Heart right ventricle (tissue), 16 donors: ENCODE data around the gene PTTG1IP. TPM values are rescaled to one million over a fixed set of nuclear protein-coding genes. Genes with fewer than 3 reads are reported as not detected.

Experiments used
- ATAC-seq, 8 donors: fragments of 200-7000 bp; cut with Tn5 transposase; one replicate each; pipeline ENCODE4 v1.9.1; 2020; ENCODE audit warnings: mild to moderate bottlenecking in 8 of 8, moderate library complexity in 8 of 8, moderate number of reproducible peaks in 1 of 8
- DNase-seq, 2 donors: peaks; one replicate each; pipeline ENCODE4 v3.0.0-alpha.2; 2020
- H3K27ac ChIP-seq, 10 donors: fragments of 200-600 bp; sonication (generic) in 2 of 10; one replicate each; pipeline versions ENCODE4 v1.5.0 to v1.8.0; 2020 to 2022; ENCODE audit warnings: mild to moderate bottlenecking in 3 of 10
- H3K27me3 ChIP-seq, 7 donors: fragments of 200-600 bp; one replicate each; pipeline ENCODE4 v1.8.0; 2021 to 2022; ENCODE audit warnings: mild to moderate bottlenecking in 2 of 7
- H3K36me3 ChIP-seq, 9 donors: fragments of 200-600 bp; sonication (generic) in 1 of 9; one replicate each; pipeline versions ENCODE4 v1.5.0 to v1.8.0; 2020 to 2022; ENCODE audit warnings: mild to moderate bottlenecking in 2 of 9
- H3K4me1 ChIP-seq, 9 donors: fragments of 200-600 bp; sonication (generic) in 1 of 9; one replicate each; pipeline versions ENCODE4 v1.5.0 to v1.8.0; 2020 to 2022; ENCODE audit warnings: mild to moderate bottlenecking in 4 of 9
- H3K4me3 ChIP-seq, 10 donors: fragments of 200-600 bp; sonication (generic) in 2 of 10; one replicate each; pipeline versions ENCODE4 v1.5.0 to v1.8.0; 2020 to 2022; ENCODE audit warnings: mild to moderate bottlenecking in 7 of 10, moderate library complexity in 2 of 10
- H3K9me3 ChIP-seq, 11 donors: fragments of 200-600 bp in 10 of 11; sonication (generic) in 2 of 11; one replicate each; pipeline versions ENCODE4 v1.5.0 to v1.8.0; 2013 to 2022; ENCODE audit warnings: mild to moderate bottlenecking in 2 of 11, control low read depth in 1 of 11, moderate library complexity in 1 of 11
- CTCF ChIP-seq, 9 donors: fragments of 200-600 bp; sonication (generic) in 2 of 9; IDR thresholded peaks; one replicate each; pipeline versions ENCODE4 v1.5.0 to v1.8.0; 2021 to 2022; ENCODE audit warnings: antibody characterized with exemption in 9 of 9, mild to moderate bottlenecking in 5 of 9, moderate library complexity in 1 of 9
- WGBS, 2 donors: extraction: QIAGEN DNeasy Blood & Tissue Kit; methylation state at CpG; one replicate each; pipeline ENCODE4 v1.1.7; 2013; ENCODE audit warnings: inconsistent platforms in 1 of 2; 5-methylcytosine and 5-hydroxymethylcytosine counted together
- intact Hi-C, 10 donors: fragments of 100-400 bp; cut with DNase I; formaldehyde crosslinking; loops; one replicate each; pipeline versions ENCODE4 v1.11.1 to v1.14.2; 2022
- polyA plus RNA-seq, 2 donors: library from polyadenylated mRNA; stranded (reverse); fragments of 200-250 nt; gene quantifications; one replicate each; pipeline ENCODE4 v1.2.3, GENCODE V29; 2013
- total RNA-seq, 10 donors: library from RNA; stranded (reverse); fragmentation: NEBNext Ultra II Directional in 3 of 10; extraction: Animal tissue kit (Norgen Biotek cat#: 25700) in 3 of 10; gene quantifications; one replicate each; pipeline versions ENCODE4 v1.2.1 to v1.2.4, GENCODE V29; 2021 to 2023
- donor health status: Arrhythmogenic right ventricular cardiomyopathy.
- donor health status: ischemic (EF 13 %, LVEDD 7.1; RV severe dilation, severe dysfunction).
- donor health status: healthy with polysubstance abuse.
- donor health status: DM: no; HTN: yes; CAD: no.
- donor health status: DM: no; HTN: no; CAD: no.
- donor health status: ischemic (EF 25% LVEDD 6.9; RV normal size, moderate dysfunction).
- donor health status: ischemic (EF 25% LVEDD 5.7; RV mildly dilated, moderate dysfunction).
- donor health status: healthy.
- donor health status: DM: yes; HTN: yes; CAD: no.
- donor health status: Ischemic cardiomyopathy.
- donor health status: ischemic (EF 35%, LVEDD 5.7; RV mildly dilated, moderate dysfunction).
- donor health status: nonischemic (EF 11% LVEDD 7.7; RV severe dilation, severe dysfunction).
- donor health status: DM: yes; HTN: yes; CAD: no.
- donor health status: PGD.
- donor health status: ischemic (EF 29% LVEDD 5.4; RV normal size, mild dysfunction).
- donor health status: nonischemic (EF 23%, LVEDD 6.1; RV moderate dilation, normal function).

Gene PTTG1IP
- total and polyA plus RNA-seq, 12 donors, result 109 to 188 (median 148) TPM

DNA sequence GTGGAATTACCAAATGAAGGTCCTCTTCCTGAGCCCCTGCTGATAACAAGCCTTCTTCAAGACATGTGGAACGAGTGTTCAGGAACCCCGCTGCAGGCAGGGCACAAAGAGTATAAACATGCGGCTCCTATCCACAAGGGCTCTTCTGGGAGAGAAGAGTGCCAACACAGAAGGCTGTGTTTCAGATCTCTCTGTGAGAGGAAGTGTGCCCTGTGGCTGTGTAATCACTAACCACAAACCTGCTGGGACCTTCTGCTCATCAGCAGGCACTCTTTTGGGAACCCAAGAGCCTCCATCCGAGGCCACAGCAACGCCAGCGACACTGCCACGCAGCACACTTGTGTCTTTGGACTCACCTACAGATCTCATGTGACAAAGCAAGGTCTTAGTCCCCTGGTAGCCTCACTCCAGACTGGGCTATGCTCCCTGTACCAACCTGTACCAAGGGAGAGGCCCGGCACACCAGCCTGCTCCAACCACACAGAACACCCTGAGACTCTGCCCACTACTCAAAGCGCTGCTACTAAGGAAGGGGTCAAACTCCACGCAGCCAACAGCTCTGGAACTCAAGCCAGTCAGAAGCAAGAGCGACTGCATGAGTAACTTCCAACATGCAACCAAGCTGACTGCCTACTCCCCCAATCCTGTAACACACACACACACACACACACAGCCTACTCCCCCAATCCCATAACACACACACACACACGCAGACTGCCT, 7.8 kb downstream of the PTTG1IP start:
- Histone ChIP-seq H3K9me3 (no peaks in the 10 kb centered on the region), H3K36me3 (peaks cover 0 to 58% (median 15%) of the 10 kb centered on the region in 9 donors), H3K27me3 (no peaks in the 10 kb centered on the region), H3K4me1 (peaks cover 14 to 75% (median 59%) of the 10 kb centered on the region in 9 donors), H3K4me3 (no peak overlapping the region), H3K27ac (peak overlapping the region in 3 of 10 donors; percentile 30 to 61 (median 55))
- TF ChIP-seq CTCF (IDR thresholded peaks at IDR 0.05), result no peak
- ATAC-seq, result peak in 1 of 8 donors; percentile 9
- 72 to 74% methylated on average over 12 of the region's 12 CpGs for WGBS, 2 donors
- peak in 1 of 2 donors; percentile 7 for DNase-seq
- intact Hi-C loops, result no loop called here

GRCh38 chr21:44862869-44863685, 10.4 kb downstream of the PTTG1IP start:
- ATAC-seq, result no peak
- 70 to 81% methylated on average over 23 to 25 of the region's 25 CpGs for WGBS, 2 donors

GRCh38 chr21:44858791-44859190, 14.7 kb downstream of the PTTG1IP start:
- Histone ChIP-seq H3K27ac (peak overlapping the region in 2 of 10 donors; percentile 28 to 41), H3K36me3 (peaks cover 0 to 96% (median 37%) of the 10 kb centered on the region in 9 donors), H3K4me3 (no peak overlapping the region), H3K27me3 (no peaks in the 10 kb centered on the region), H3K4me1 (peaks cover 8 to 67% (median 35%) of the 10 kb centered on the region in 9 donors), H3K9me3 (no peaks in the 10 kb centered on the region)
- TF ChIP-seq CTCF (IDR thresholded peaks at IDR 0.05), result no peak
- ATAC-seq, result peak in 3 of 8 donors; percentile 14 to 36 (median 17)
- DNase-seq, result peak in 1 of 2 donors; percentile 9
- WGBS, 2 donors, result 54 to 64% methylated on average over 10 of the region's 10 CpGs
- intact Hi-C loops, result no loop called here

More at GRCh38 chr21:44862869-44863685, 10.4 kb downstream of the PTTG1IP start:
- no peak overlapping the region for H3K4me3 ChIP-seq
- peaks cover 0 to 85% (median 30%) of the 10 kb centered on the region in 9 donors for H3K36me3 ChIP-seq
- H3K27me3 ChIP-seq, result no peaks in the 10 kb centered on the region
- peak in 1 of 2 donors; percentile 4 for DNase-seq
- H3K27ac ChIP-seq, result no peak overlapping the region
- peaks cover 14 to 64% (median 44%) of the 10 kb centered on the region in 9 donors for H3K4me1 ChIP-seq
- TF ChIP-seq CTCF (IDR thresholded peaks at IDR 0.05), result no peak
- intact Hi-C loops, result loop anchor here in 1 of 10 donors (5.0 kb wide), 1 partner anchor 51 kb away; no protein-coding TSS in a partner anchor
- H3K9me3 ChIP-seq, result no peaks in the 10 kb centered on the region

DNA sequence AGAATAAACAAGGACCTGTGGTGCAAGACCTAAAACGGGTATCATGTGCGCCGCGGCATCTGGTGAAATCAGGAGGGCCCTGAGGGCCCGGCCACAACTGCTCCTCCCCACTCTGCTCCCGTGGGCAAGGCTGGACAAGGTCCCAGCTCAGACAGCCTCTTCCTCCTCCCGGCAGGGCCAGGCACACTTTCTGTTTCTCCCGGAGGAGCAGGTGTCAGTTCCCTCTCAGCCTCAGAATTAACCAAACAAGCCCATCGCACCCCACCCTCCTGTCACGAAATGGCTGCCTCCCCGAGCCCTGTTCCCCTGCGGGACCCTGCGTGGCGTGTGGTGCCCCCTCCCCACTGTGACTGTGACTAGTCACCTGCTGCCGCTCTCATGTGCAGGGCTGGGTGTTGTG, 15.2 kb downstream of the PTTG1IP start:
- intact Hi-C loops, result no loop called here
- no peak for DNase-seq
- ATAC-seq, result peak in 5 of 8 donors; percentile 32 to 58 (median 43)
- no peak for TF ChIP-seq CTCF (IDR thresholded peaks at IDR 0.05)
- Histone ChIP-seq H3K36me3 (peaks cover 0 to 97% (median 36%) of the 10 kb centered on the region in 9 donors), H3K4me3 (no peak overlapping the region), H3K4me1 (peaks cover 8 to 70% (median 36%) of the 10 kb centered on the region in 9 donors), H3K9me3 (no peaks in the 10 kb centered on the region), H3K27ac (peak overlapping the region in 3 of 10 donors; percentile 28 to 43 (median 41)), H3K27me3 (no peaks in the 10 kb centered on the region)
- 73 to 78% methylated on average over 15 of the region's 15 CpGs for WGBS, 2 donors
